Measurements from ENCODE around the gene C19orf81.
A peak's percentile ranks its signal among the peaks of the same experiment; 100 is the strongest.

The C19orf81 gene

DNA sequence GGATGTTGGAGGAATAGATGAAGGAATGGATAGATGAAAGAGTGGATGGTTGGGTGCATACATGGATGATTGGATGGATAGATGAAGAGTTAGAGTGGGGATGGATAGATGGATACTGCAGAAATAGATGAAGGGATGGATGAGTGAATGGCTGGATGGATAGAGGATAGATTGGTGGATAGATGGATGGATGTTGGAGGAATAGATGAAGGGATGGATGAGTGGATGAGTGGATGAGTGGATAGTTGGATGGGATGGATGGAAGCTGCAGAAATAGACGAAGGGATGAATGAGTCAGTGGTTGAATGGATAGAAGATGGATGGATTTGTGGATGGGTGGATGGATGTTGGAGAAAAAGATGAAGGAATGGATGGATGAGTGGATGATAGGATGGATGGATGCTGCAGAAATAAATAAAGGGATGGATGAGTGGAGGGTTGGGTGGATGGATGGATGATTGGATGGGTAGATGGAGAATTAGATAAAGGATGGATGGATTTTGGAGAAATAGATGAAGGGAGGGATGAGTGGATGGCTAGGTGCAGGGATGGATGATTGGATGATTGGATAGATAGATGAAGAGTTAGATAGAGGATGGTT lies 4.8 kb upstream of the C19orf81 start:
- H3K4me3 ChIP-seq, result no peak overlapping the region
- peaks cover 10% of the 10 kb centered on the region for H3K4me1 ChIP-seq
- H3K36me3 ChIP-seq, result no peaks in the 10 kb centered on the region
- TF ChIP-seq Cebpa-rat (IDR thresholded peaks at IDR 0.05), result no peak
- no peaks in the 10 kb centered on the region for H3K9me3 ChIP-seq
- H3K27me3 ChIP-seq, result no peaks in the 10 kb centered on the region
- no peak overlapping the region for H3K9ac ChIP-seq
- no peaks in the 10 kb centered on the region for H4K20me1 ChIP-seq
- no peak overlapping the region for H3K27ac ChIP-seq
- no peak overlapping the region for H3K4me2 ChIP-seq

GRCh38 chr19:50645107-50645506 lies 4.1 kb upstream of the C19orf81 start:
- Histone ChIP-seq H3K27me3 (no peaks in the 10 kb centered on the region), H3K4me2 (no peak overlapping the region), H3K36me3 (no peaks in the 10 kb centered on the region), H3K4me3 (no peak overlapping the region), H3K9me3 (no peaks in the 10 kb centered on the region), H3K4me1 (peaks cover 13% of the 10 kb centered on the region), H3K9ac (no peak overlapping the region), H4K20me1 (no peaks in the 10 kb centered on the region), H3K27ac (no peak overlapping the region)
- TF ChIP-seq Cebpa-rat (IDR thresholded peaks at IDR 0.05), result no peak

DNA sequence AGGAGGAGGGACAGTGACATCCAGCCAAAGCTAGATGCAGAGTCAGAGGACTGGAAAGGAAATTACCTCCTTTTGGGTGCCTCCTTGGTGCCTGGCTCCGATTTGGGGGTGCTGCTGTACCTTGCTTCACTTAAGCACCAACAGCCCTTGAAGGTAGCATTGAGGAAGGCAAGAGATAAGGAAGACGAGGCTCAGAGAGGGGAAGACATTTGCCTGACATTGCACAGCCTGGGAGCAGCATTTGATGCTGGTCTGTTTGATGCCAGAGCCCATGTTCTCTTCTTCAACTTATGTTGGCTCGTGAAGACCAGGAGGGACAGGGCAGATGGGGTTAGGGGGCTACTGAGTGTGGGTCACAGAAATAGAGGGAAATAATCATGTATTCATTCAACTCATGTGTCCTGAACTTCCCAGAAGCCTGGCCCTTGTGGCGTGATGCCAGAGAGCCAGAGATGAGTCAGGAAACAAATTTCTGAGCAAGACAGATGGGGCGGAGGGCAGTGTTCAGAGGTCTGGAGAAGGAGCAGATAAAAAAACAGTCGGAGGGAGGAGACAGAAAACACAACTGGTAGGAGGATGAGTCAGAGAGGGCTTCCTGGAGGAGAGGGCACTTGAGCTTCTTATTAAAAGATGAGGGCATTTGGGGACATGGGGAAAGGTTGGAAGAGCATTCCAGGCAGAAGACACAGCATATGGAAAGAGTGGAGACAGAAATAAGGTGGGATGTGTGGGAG lies 3.0 kb upstream of the C19orf81 start:
- Histone ChIP-seq H3K4me1 (peaks cover 12% of the 10 kb centered on the region; the same call in 1 of the 2 replicates), H3K4me3 (no peak overlapping the region), H4K20me1 (no peaks in the 10 kb centered on the region), H3K36me3 (no peaks in the 10 kb centered on the region), H3K27ac (no peak overlapping the region), H3K9me3 (no peaks in the 10 kb centered on the region), H3K27me3 (no peaks in the 10 kb centered on the region), H3K4me2 (no peak overlapping the region), H3K9ac (no peak overlapping the region)
- no peak for TF ChIP-seq Cebpa-rat (IDR thresholded peaks at IDR 0.05)

DNA sequence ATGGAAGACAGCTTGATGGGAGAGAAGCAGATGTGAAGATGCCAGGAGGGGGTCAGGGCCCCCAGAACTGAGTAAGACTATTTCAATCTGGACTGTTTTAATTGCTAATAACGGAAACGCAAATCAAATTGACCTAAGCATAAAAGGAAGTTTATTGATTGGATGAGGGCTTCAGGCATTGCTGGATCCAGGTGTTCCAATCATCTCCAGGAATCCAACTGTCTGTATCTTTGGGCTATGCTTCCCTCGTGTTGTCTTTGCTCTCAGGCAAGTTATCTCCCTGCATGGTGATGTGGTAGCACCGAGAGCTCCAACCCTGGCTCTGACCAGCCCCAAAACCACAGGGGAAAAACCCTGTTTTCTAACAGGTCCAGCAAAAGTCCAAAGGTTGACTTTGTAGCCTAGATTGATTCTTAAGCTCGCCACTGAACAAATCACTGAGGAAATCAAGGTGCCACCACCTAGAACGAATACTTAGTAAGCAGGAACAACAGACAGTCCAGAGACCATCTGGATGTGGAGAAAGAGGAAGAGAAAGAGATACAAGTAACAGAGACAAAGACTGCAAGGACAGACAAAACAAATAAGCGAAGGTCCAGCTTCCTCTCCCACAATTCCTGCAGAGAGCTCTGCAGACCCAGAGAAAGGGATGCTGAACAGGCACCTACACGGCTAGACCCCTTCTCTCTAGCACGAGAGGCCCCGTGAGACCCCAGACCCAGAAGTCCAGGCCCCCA lies 1.2 kb upstream of the C19orf81 start:
- H3K36me3 ChIP-seq, result no peaks in the 10 kb centered on the region
- H3K27ac ChIP-seq, result no peak overlapping the region
- H3K4me3 ChIP-seq, result no peak overlapping the region
- H3K27me3 ChIP-seq, result no peaks in the 10 kb centered on the region
- H3K9ac ChIP-seq, result no peak overlapping the region
- TF ChIP-seq Cebpa-rat (IDR thresholded peaks at IDR 0.05), result no peak
- peaks cover 12% of the 10 kb centered on the region; the same call in 1 of the 2 replicates for H3K4me1 ChIP-seq
- H3K4me2 ChIP-seq, result no peak overlapping the region
- no peaks in the 10 kb centered on the region for H3K9me3 ChIP-seq
- no peaks in the 10 kb centered on the region for H4K20me1 ChIP-seq

DNA sequence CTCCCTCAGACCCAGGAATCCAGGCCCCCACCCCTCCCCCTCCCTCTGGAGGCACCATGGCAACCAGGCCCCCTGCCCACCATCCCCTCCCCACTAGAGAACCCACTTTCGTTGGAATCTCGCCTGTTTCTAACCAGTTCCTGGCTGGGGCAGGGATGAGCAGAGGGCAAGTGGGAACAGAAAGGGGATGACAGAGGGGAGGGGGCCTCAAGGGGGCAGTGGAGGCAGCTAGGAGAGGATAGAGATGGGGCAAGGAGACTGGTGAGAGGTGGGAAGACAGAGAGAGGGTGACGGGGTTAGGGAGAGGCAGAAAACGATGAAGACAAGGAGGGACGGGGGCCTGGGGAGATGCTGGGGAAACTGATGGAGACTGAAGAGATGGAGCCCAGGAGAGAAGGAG lies 586 bp upstream of the C19orf81 start:
- Histone ChIP-seq H4K20me1 (no peaks in the 10 kb centered on the region), H3K27ac (no peak overlapping the region), H3K4me2 (no peak overlapping the region), H3K9me3 (no peaks in the 10 kb centered on the region), H3K4me1 (peaks cover 12% of the 10 kb centered on the region; the same call in 1 of the 2 replicates), H3K4me3 (no peak overlapping the region), H3K36me3 (no peaks in the 10 kb centered on the region), H3K27me3 (no peaks in the 10 kb centered on the region), H3K9ac (no peak overlapping the region)
- TF ChIP-seq Cebpa-rat (IDR thresholded peaks at IDR 0.05), result no peak

DNA sequence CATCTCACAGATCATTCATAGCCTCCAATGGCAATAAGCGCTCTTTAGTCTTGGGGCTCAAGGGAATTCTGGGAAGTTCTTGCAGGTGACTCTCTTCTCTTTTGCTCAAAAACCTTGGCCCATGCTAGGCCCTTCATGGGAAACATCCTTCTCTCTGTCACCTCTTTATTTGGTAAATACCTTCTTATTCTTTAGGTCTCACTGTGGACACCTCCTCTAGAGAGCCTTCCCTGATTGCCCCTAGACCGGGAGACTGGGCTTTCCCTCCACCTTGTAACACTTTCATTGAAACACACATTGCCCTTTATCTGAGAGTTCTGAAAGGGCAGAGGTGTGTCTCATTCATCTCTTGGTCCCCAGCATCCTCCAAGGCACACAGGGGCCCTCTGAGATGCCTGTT lies 1.9 kb downstream of the C19orf81 start:
- H3K9ac ChIP-seq, result no peak overlapping the region
- peaks cover 6% of the 10 kb centered on the region; the same call in 1 of the 2 replicates for H3K9me3 ChIP-seq
- H3K4me3 ChIP-seq, result no peak overlapping the region
- no peak for TF ChIP-seq Cebpa-rat (IDR thresholded peaks at IDR 0.05)
- H3K36me3 ChIP-seq, result no peaks in the 10 kb centered on the region
- H4K20me1 ChIP-seq, result no peaks in the 10 kb centered on the region
- H3K4me2 ChIP-seq, result no peak overlapping the region
- H3K4me1 ChIP-seq, result peaks cover 12% of the 10 kb centered on the region; the same call in 1 of the 2 replicates
- no peak overlapping the region for H3K27ac ChIP-seq
- no peaks in the 10 kb centered on the region for H3K27me3 ChIP-seq

- no peak overlapping the region for H3K27ac ChIP-seq
- H4K20me1 ChIP-seq, result no peaks in the 10 kb centered on the region
- H3K4me2 ChIP-seq, result no peak overlapping the region
- no peaks in the 10 kb centered on the region for H3K27me3 ChIP-seq
- no peak overlapping the region for H3K4me3 ChIP-seq
- H3K4me1 ChIP-seq, result peaks cover 24% of the 10 kb centered on the region
- H3K9ac ChIP-seq, result no peak overlapping the region
- TF ChIP-seq Cebpa-rat (IDR thresholded peaks at IDR 0.05), result no peak
- peaks cover 6% of the 10 kb centered on the region; the same call in 1 of the 2 replicates for H3K9me3 ChIP-seq
- H3K36me3 ChIP-seq, result no peaks in the 10 kb centered on the region
These were observed 3.5 kb downstream of the C19orf81 start for GRCh38 chr19:50652722-50653121.

DNA sequence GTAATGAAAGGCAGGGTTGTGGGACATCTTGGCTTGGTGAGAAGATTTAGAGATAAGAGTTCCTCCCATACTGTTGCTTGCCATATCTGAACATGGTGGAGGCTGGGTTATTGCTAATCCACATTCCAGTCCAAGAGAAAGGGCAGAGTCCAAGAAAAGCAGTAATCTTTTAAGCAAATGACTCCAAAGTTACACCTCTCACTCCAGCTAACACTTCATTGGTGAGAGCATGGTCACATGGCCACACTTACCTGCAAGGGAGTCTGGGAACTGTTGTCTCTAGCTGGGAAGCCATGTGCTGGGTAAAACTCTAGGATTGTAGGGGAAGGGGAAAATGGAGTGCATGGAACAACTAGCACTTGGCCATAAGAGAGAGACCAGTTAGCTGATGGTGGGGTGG lies 5.6 kb downstream of the C19orf81 start:
- Histone ChIP-seq H3K4me1 (peaks cover 18% of the 10 kb centered on the region), H3K27me3 (no peaks in the 10 kb centered on the region), H3K4me3 (no peak overlapping the region), H3K4me2 (no peak overlapping the region), H3K36me3 (no peaks in the 10 kb centered on the region), H4K20me1 (peaks cover 1% of the 10 kb centered on the region; the same call in 1 of the 2 replicates), H3K27ac (no peak overlapping the region), H3K9ac (no peak overlapping the region), H3K9me3 (peaks cover 6% of the 10 kb centered on the region; the same call in 1 of the 2 replicates)
- TF ChIP-seq Cebpa-rat (IDR thresholded peaks at IDR 0.05), result no peak

- Histone ChIP-seq H3K4me2 (peak overlapping the region; percentile 94), H3K4me3 (peak overlapping the region; percentile 67)
These were observed 8.0 kb downstream of the C19orf81 start for GRCh38 chr19:50657222-50657669.

More at GRCh38 chr19:50657222-50657669, 8.0 kb downstream of the C19orf81 start:
- Histone ChIP-seq H3K9ac (peak overlapping the region; percentile 76; the same call in 1 of the 2 replicates), H3K4me1 (peaks cover 37% of the 10 kb centered on the region), H3K36me3 (peaks cover 8% of the 10 kb centered on the region), H3K27me3 (no peaks in the 10 kb centered on the region), H4K20me1 (peaks cover 25% of the 10 kb centered on the region), H3K9me3 (peaks cover 6% of the 10 kb centered on the region; the same call in 1 of the 2 replicates), H3K27ac (no peak overlapping the region)
- TF ChIP-seq Cebpa-rat (IDR thresholded peaks at IDR 0.05), result no peak

Measured in BLaER1 (cell line).